Measurements from ENCODE around the gene SLC35F3.

Gene SLC35F3

DNA sequence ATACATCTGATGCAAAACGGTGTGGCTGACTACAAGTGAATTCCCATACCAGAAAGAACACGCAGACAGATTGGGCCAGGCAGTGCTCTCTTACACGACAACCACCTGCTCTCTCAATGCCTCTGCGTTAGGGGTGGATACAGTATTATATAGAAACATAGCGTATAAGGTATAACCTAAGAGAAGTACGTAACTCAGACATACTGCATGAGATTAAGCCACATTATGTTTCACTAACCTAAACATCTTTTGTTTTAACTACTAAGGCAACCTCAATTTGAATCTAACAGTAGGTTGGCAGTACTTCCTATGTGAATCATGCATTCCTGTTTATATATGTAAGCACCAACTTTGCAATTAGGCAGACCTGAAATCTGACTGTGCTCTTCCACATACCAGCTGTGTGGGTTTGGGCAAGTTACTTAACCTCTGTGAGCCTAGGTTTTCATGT is 410.6 kb downstream of the SLC35F3 start:
- no peak for TF ChIP-seq TAF1 (IDR thresholded peaks at IDR 0.05; ENCODE audit: borderline replicate concordance, insufficient read depth, low read length)

DNA sequence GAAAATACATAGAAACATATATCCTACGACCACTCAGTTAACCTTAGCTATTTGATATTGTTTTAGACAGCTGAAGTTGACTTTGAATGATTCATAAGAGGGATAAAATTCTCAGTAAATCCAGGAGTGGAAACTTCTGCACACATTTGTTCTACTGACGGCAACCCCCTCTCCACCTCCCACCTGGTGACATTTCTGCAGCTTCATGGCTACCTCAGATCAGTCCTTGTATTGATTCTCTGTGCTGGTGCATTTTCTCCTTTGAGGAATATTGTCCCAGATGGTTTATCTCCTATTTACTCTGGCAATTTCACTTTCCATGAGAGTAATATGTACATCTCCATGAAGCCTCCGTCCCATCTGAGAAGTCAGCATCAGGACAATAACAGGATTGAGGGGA is 411.1 kb downstream of the SLC35F3 start:
- no peak for TF ChIP-seq POLR2AphosphoS5 (IDR thresholded peaks at IDR 0.05; ENCODE audit: low read depth, low read length)
- TF ChIP-seq, protein P1, sequence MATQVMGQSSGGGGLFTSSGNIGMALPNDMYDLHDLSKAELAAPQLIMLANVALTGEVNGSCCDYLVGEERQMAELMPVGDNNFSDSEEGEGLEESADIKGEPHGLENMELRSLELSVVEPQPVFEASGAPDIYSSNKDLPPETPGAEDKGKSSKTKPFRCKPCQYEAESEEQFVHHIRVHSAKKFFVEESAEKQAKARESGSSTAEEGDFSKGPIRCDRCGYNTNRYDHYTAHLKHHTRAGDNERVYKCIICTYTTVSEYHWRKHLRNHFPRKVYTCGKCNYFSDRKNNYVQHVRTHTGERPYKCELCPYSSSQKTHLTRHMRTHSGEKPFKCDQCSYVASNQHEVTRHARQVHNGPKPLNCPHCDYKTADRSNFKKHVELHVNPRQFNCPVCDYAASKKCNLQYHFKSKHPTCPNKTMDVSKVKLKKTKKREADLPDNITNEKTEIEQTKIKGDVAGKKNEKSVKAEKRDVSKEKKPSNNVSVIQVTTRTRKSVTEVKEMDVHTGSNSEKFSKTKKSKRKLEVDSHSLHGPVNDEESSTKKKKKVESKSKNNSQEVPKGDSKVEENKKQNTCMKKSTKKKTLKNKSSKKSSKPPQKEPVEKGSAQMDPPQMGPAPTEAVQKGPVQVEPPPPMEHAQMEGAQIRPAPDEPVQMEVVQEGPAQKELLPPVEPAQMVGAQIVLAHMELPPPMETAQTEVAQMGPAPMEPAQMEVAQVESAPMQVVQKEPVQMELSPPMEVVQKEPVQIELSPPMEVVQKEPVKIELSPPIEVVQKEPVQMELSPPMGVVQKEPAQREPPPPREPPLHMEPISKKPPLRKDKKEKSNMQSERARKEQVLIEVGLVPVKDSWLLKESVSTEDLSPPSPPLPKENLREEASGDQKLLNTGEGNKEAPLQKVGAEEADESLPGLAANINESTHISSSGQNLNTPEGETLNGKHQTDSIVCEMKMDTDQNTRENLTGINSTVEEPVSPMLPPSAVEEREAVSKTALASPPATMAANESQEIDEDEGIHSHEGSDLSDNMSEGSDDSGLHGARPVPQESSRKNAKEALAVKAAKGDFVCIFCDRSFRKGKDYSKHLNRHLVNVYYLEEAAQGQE (IDR thresholded peaks at IDR 0.05; ENCODE audit: insufficient read depth in 1 of 2, low read depth in 2 of 2, low read length in 2 of 2): no peak
- TF ChIP-seq TAF1 (IDR thresholded peaks at IDR 0.05; ENCODE audit: borderline replicate concordance, insufficient read depth, low read length): no peak

DNA sequence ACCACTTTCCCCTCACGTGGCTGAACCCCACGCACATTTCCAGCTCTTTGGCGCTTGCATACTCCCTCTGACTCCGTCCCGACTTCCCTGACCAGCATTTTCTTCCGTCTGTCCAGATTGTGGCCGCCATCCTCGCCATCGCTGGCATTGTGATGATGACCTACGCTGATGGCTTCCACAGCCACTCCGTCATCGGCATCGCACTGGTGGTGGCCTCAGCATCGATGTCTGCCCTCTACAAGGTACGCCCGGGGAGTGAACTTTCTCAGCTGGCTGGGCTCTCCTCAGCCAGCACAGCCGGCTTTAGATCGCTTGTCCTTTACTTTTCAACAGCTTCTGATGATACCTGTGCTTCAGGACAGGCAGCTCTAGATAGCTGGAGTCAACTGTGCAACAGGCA is 412.0 kb downstream of the SLC35F3 start:
- TF ChIP-seq SIN3A (IDR thresholded peaks at IDR 0.05; ENCODE audit: borderline replicate concordance, insufficient read depth, low read length): no peak
- TF ChIP-seq POLR2AphosphoS5 (IDR thresholded peaks at IDR 0.05; ENCODE audit: low read depth, low read length): no peak
- TF ChIP-seq FOXP2 (optimal IDR thresholded peaks at IDR 0.05; ENCODE audit: borderline replicate concordance, extremely low read depth, extremely low read length, insufficient read depth): no peak
- TF ChIP-seq, protein P1 (IDR thresholded peaks at IDR 0.05; ENCODE audit: insufficient read depth in 1 of 2, low read depth in 2 of 2, low read length in 2 of 2): no peak
- no peak for TF ChIP-seq TAF1 (IDR thresholded peaks at IDR 0.05; ENCODE audit: borderline replicate concordance, insufficient read depth, low read length)

DNA sequence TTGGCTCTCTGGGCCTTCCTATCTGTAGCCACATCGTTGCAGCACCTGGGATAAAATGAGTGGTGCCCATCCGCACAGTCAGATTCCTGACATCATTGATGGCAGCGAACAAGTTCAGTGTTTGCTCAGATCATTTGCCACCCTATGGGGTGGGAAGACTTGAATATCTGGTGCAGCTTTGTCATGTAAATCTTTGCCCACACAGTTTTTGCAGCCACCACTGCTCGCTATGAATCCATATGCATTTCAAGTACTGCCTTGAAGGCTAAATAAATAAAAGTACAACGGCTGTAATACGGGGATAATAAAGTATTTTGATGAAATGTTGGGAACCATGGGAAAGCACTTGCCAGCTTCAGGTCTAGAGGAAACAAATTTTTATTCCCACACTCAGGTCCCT is 412.5 kb downstream of the SLC35F3 start:
- TF ChIP-seq SIN3A (IDR thresholded peaks at IDR 0.05; ENCODE audit: borderline replicate concordance, insufficient read depth, low read length) (no peak), POLR2AphosphoS5 (IDR thresholded peaks at IDR 0.05; ENCODE audit: low read depth, low read length) (no peak), TAF1 (IDR thresholded peaks at IDR 0.05; ENCODE audit: borderline replicate concordance, insufficient read depth, low read length) (no peak), FOXP2 (optimal IDR thresholded peaks at IDR 0.05; ENCODE audit: borderline replicate concordance, extremely low read depth, extremely low read length, insufficient read depth) (no peak)
- TF ChIP-seq, protein P1 (IDR thresholded peaks at IDR 0.05; ENCODE audit: insufficient read depth in 1 of 2, low read depth in 2 of 2, low read length in 2 of 2): no peak

DNA sequence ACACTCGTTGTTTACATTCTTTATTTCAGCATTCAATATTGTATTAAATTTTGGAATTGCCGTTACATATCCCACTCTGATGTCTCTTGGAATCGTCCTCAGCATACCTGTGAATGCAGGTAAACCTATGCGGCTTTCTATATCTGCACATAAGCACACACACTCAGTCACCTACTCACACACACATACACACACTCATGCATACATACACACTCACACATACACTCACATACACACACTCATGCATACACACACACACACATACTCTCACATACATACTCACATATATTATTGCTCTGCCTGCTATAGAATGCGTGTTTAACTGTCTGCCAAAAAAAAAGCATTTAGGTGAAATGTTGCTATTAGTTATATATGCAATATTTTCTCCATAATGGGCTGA is 415.6 kb downstream of the SLC35F3 start:
- TF ChIP-seq FOXP2 (optimal IDR thresholded peaks at IDR 0.05; ENCODE audit: borderline replicate concordance, extremely low read depth, extremely low read length, insufficient read depth) (no peak), SIN3A (IDR thresholded peaks at IDR 0.05; ENCODE audit: borderline replicate concordance, insufficient read depth, low read length) (no peak), TAF1 (IDR thresholded peaks at IDR 0.05; ENCODE audit: borderline replicate concordance, insufficient read depth, low read length) (no peak), POLR2AphosphoS5 (IDR thresholded peaks at IDR 0.05; ENCODE audit: low read depth, low read length) (no peak)
- TF ChIP-seq, protein P1 (IDR thresholded peaks at IDR 0.05; ENCODE audit: insufficient read depth in 1 of 2, low read depth in 2 of 2, low read length in 2 of 2): no peak

All from PFSK-1 (cell line).